ACC112 (cell line): ENCODE measurements around the gene FMO5.
"Not testable (repeated sequence)": the region's sequence is repeated elsewhere in the genome, so short reads cannot be mapped to it uniquely, and the experiment has no call there.

Experiments used
- H2AFZ ChIP-seq: fragments of 200-600 bp; sonication (generic); one replicate; pipeline ENCODE4 v1.6.0; 2017; ENCODE audit warnings: antibody characterized with exemption, low read length; ENCODE audit not compliant: unreplicated experiment
- H3K27ac ChIP-seq: fragments of 200-600 bp; sonication (generic); 2 replicates; pipeline ENCODE4 v1.5.1; 2014; ENCODE audit warnings: low read depth, mild to moderate bottlenecking, antibody characterized with exemption, low read length, moderate library complexity
- H3K27me3 ChIP-seq: fragments of 200-600 bp; sonication (generic); 2 replicates; pipeline ENCODE4 v1.6.1; 2014; ENCODE audit warnings: mild to moderate bottlenecking, antibody characterized with exemption, low read length, moderate library complexity, mixed read lengths; ENCODE audit not compliant: insufficient read depth
- H3K36me3 ChIP-seq: fragments of 200-600 bp; sonication (generic); 2 replicates; pipeline ENCODE4 v1.6.1; 2016; ENCODE audit warnings: mild to moderate bottlenecking, antibody characterized with exemption, low read length, moderate library complexity, mixed read lengths; ENCODE audit not compliant: insufficient read depth
- H3K4me1 ChIP-seq: fragments of 200-600 bp; sonication (generic); one replicate; pipeline ENCODE4 v1.6.1; 2016; ENCODE audit warnings: low read length, mixed read lengths; ENCODE audit not compliant: insufficient read depth, unreplicated experiment, control insufficient read depth
- H3K4me3 ChIP-seq: fragments of 200-600 bp; sonication (generic); 2 replicates; pipeline ENCODE4 v1.5.1; 2014; ENCODE audit warnings: mild to moderate bottlenecking, low read depth, low read length
- H3K79me2 ChIP-seq: fragments of 200-600 bp; sonication (generic); one replicate; pipeline ENCODE4 v1.6.0; 2016; ENCODE audit warnings: low read length; ENCODE audit not compliant: control insufficient read depth, unreplicated experiment, insufficient read depth

The FMO5 gene

GRCh38 chr1:147238925-147239820, 14.0 kb upstream of the FMO5 start:
- Histone ChIP-seq H3K4me3 (no peak overlapping the region), H3K27me3 (no peaks in the 10 kb centered on the region), H3K36me3 (no peaks in the 10 kb centered on the region), H3K27ac (no peak overlapping the region), H3K79me2 (peaks cover 11% of the 10 kb centered on the region), H3K4me1 (peaks cover 2% of the 10 kb centered on the region), H2AFZ (no peak overlapping the region)

- H3K4me3 ChIP-seq: no peak overlapping the region
- peaks cover 2% of the 10 kb centered on the region for H3K79me2 ChIP-seq
- H2AFZ ChIP-seq: no peak overlapping the region
- H3K36me3 ChIP-seq: no peaks in the 10 kb centered on the region
- no peak overlapping the region for H3K27ac ChIP-seq
- no peaks in the 10 kb centered on the region for H3K27me3 ChIP-seq
- no peaks in the 10 kb centered on the region for H3K4me1 ChIP-seq
These were observed 13.1 kb upstream of the FMO5 start for GRCh38 chr1:147238053-147238902.

- Histone ChIP-seq H3K79me2 (no peaks in the 10 kb centered on the region), H2AFZ (no peak overlapping the region), H3K27ac (no peak overlapping the region), H3K4me3 (no peak overlapping the region), H3K36me3 (no peaks in the 10 kb centered on the region), H3K27me3 (no peaks in the 10 kb centered on the region), H3K4me1 (no peaks in the 10 kb centered on the region)
These were observed 12.0 kb upstream of the FMO5 start for GRCh38 chr1:147236959-147237791.

- Histone ChIP-seq H2AFZ (no peak overlapping the region), H3K36me3 (no peaks in the 10 kb centered on the region), H3K79me2 (no peaks in the 10 kb centered on the region), H3K27ac (no peak overlapping the region), H3K4me1 (no peaks in the 10 kb centered on the region), H3K27me3 (no peaks in the 10 kb centered on the region), H3K4me3 (no peak overlapping the region)
These were observed 11.3 kb upstream of the FMO5 start for GRCh38 chr1:147236448-147236847.

GRCh38 chr1:147235822-147236221, 10.7 kb upstream of the FMO5 start:
- Histone ChIP-seq H2AFZ (no peak overlapping the region), H3K27me3 (no peaks in the 10 kb centered on the region), H3K4me1 (no peaks in the 10 kb centered on the region), H3K4me3 (no peak overlapping the region), H3K36me3 (no peaks in the 10 kb centered on the region), H3K27ac (no peak overlapping the region), H3K79me2 (no peaks in the 10 kb centered on the region)

GRCh38 chr1:147233903-147234302, 8.8 kb upstream of the FMO5 start:
- not testable (repeated sequence) for H3K4me1 ChIP-seq, H3K36me3 ChIP-seq, H2AFZ ChIP-seq, H3K27me3 ChIP-seq, H3K4me3 ChIP-seq, H3K79me2 ChIP-seq, H3K27ac ChIP-seq

GRCh38 chr1:147231032-147231431, 5.9 kb upstream of the FMO5 start:
- not testable (repeated sequence) for H3K4me1 ChIP-seq, H3K4me3 ChIP-seq, H3K27ac ChIP-seq, H3K36me3 ChIP-seq, H3K27me3 ChIP-seq, H3K79me2 ChIP-seq, H2AFZ ChIP-seq

GRCh38 chr1:147223740-147224615, 1.2 kb downstream of the FMO5 start:
- H2AFZ ChIP-seq: no peak overlapping the region
- peaks cover 5% of the 10 kb centered on the region for H3K4me1 ChIP-seq
- H3K27me3 ChIP-seq: no peaks in the 10 kb centered on the region
- H3K4me3 ChIP-seq: no peak overlapping the region
- no peaks in the 10 kb centered on the region for H3K79me2 ChIP-seq
- no peaks in the 10 kb centered on the region for H3K36me3 ChIP-seq
- no peak overlapping the region for H3K27ac ChIP-seq

GRCh38 chr1:147218606-147219005, 6.5 kb downstream of the FMO5 start:
- H3K27me3 ChIP-seq: no peaks in the 10 kb centered on the region
- no peaks in the 10 kb centered on the region for H3K79me2 ChIP-seq
- H3K4me1 ChIP-seq: no peaks in the 10 kb centered on the region
- H3K27ac ChIP-seq: no peak overlapping the region
- no peaks in the 10 kb centered on the region for H3K36me3 ChIP-seq
- no peak overlapping the region for H2AFZ ChIP-seq
- no peak overlapping the region for H3K4me3 ChIP-seq

- no peak overlapping the region for H3K4me3 ChIP-seq
- H3K79me2 ChIP-seq: no peaks in the 10 kb centered on the region
- no peaks in the 10 kb centered on the region for H3K27me3 ChIP-seq
- no peak overlapping the region for H2AFZ ChIP-seq
- no peaks in the 10 kb centered on the region for H3K36me3 ChIP-seq
- no peak overlapping the region for H3K27ac ChIP-seq
- no peaks in the 10 kb centered on the region for H3K4me1 ChIP-seq
These were observed 8.0 kb downstream of the FMO5 start for GRCh38 chr1:147217141-147217540.
